ENCODE measurements around the gene SEMA4D. TPM values are rescaled to one million over a fixed set of nuclear protein-coding genes. Genes with fewer than 3 reads are reported as not detected.

The SEMA4D gene
- total and polyA plus RNA-seq, 4 donors = 1.4 to 26.2 (median 13.5) TPM

DNA sequence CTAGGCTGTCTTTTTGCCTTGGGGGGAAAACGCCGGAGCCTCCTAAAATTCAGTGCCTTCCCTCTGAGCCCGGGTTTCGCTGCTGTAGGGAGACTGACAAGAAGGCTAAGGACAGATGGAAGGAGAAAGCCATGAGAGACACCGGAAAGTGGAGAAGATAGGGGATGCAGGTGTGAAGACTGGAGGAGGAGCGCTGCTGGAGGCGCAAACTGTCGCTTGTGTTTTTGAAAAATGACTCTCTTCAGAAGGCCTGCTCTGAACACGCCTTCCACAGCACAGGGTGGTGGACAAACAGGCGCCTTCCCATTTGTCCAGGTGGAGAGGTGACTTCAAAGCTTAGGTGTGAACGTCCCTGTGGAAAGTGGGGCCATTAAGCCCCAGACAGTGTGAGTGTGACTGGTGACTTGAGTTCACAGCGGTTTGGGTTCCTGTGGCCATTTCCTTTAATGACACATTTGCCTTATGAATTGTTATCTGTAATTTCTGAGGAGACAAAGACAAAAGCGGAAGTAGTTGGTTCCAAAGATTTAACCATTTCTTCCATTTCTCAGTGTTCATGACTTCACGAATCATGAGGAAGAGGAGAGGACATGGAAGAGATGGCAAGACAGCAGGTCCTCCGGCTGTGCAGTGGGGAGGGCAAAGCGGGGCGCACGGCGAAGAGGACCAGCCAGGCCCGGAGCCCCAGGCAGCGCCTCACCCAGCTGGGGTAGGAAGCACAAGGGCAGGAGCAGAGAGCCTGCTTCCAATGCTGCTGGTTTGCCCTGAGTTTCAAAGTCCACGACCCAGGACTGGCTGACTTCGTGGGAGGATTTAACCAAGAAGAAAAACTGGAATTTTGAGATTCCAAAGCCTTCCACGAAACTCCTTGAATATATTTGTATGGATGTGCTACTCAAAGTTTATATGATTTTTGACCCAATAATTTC is 27.8 kb upstream of the SEMA4D start:
- DNase-seq (no peak), ATAC-seq (ENCODE audit: low FRiP score) (no peak)
- no peak overlapping the region for H3K4me3 ChIP-seq (ENCODE audit: low read length in 2 of 2)
- WGBS, 2 donors = 53 to 63% methylated on average over 24 of the region's 24 CpGs
- H3K27ac ChIP-seq (ENCODE audit: low read depth in 1 of 2, low read length in 2 of 2) = no peak overlapping the region
- intact Hi-C loops (cut with DNase I) = no loop called here
- H3K36me3 ChIP-seq (ENCODE audit: control insufficient read depth in 1 of 2, insufficient read depth in 2 of 2, low read length in 1 of 2) = no peaks in the 10 kb centered on the region
- H3K9me3 ChIP-seq (ENCODE audit: control insufficient read depth, low read length) = peaks cover 2% of the 10 kb centered on the region
- no peaks in the 10 kb centered on the region for H3K27me3 ChIP-seq (ENCODE audit: control insufficient read depth in 1 of 2, insufficient read depth in 2 of 2, low read length in 1 of 2)
- no peaks in the 10 kb centered on the region for H3K4me1 ChIP-seq (ENCODE audit: control insufficient read depth in 1 of 2, insufficient read depth in 2 of 2, low read length in 2 of 2)

DNA sequence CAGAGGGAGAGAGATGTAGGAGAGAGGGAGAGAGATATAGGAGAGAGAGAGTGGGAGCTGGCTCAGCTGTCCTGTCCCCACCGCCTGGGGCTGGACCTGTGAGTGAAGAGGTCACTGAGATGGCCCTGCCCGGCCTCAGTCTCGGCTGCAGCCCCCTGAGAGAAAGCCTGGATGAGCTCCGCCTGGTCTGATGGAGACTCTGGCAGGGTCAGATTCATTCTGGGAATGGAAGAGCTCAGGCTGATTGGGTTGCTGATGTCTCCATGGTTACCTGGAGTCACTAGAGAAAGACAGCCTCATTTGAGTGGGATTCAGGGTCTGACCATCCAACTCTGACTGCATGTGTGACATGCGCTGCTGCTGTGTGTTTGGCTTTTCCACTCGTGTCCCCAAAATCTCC is 27.1 kb upstream of the SEMA4D start:
- no peaks in the 10 kb centered on the region for H3K27me3 ChIP-seq (ENCODE audit: control insufficient read depth in 1 of 2, insufficient read depth in 2 of 2, low read length in 1 of 2)
- WGBS, 2 donors = 48 to 59% methylated on average over 6 of the region's 6 CpGs
- DNase-seq (no peak), ATAC-seq (ENCODE audit: low FRiP score) (no peak)
- no peaks in the 10 kb centered on the region for H3K4me1 ChIP-seq (ENCODE audit: control insufficient read depth in 1 of 2, insufficient read depth in 2 of 2, low read length in 2 of 2)
- H3K4me3 ChIP-seq (ENCODE audit: low read length in 2 of 2) = no peak overlapping the region
- intact Hi-C loops (cut with DNase I) = no loop called here
- H3K9me3 ChIP-seq (ENCODE audit: control insufficient read depth, low read length) = peaks cover 2% of the 10 kb centered on the region
- H3K27ac ChIP-seq (ENCODE audit: low read depth in 1 of 2, low read length in 2 of 2) = no peak overlapping the region
- no peaks in the 10 kb centered on the region for H3K36me3 ChIP-seq (ENCODE audit: control insufficient read depth in 1 of 2, insufficient read depth in 2 of 2, low read length in 1 of 2)

DNA sequence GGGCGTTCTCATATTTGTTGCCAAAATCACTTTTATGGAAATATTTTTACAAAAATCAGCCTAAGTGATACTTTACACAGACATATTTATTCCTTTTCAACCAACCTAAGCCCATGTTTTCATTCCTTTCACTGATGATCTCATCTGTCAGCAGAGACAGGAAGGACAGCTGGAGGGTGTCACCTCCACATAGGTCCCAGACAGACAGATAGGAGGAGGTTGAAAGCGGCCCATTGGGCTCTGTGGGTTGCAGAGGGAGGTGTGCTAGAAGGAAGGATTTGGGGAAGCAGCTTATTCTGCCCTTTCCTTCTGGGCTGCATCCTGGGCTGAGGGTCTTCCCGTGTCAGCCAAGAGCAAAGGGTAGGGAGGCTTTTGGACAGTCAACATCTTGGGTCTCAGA is 26.0 kb upstream of the SEMA4D start:
- DNase-seq (no peak), ATAC-seq (ENCODE audit: low FRiP score) (no peak)
- Histone ChIP-seq H3K4me1 (ENCODE audit: control insufficient read depth in 1 of 2, insufficient read depth in 2 of 2, low read length in 2 of 2) (no peaks in the 10 kb centered on the region), H3K36me3 (ENCODE audit: control insufficient read depth in 1 of 2, insufficient read depth in 2 of 2, low read length in 1 of 2) (no peaks in the 10 kb centered on the region), H3K27ac (ENCODE audit: low read depth in 1 of 2, low read length in 2 of 2) (no peak overlapping the region), H3K4me3 (ENCODE audit: low read length in 2 of 2) (no peak overlapping the region), H3K27me3 (ENCODE audit: control insufficient read depth in 1 of 2, insufficient read depth in 2 of 2, low read length in 1 of 2) (no peaks in the 10 kb centered on the region), H3K9me3 (ENCODE audit: control insufficient read depth, low read length) (peaks cover 2% of the 10 kb centered on the region)
- WGBS, 2 donors = 70 to 78% methylated on average over 3 of the region's 3 CpGs
- intact Hi-C loops (cut with DNase I) = no loop called here

DNA sequence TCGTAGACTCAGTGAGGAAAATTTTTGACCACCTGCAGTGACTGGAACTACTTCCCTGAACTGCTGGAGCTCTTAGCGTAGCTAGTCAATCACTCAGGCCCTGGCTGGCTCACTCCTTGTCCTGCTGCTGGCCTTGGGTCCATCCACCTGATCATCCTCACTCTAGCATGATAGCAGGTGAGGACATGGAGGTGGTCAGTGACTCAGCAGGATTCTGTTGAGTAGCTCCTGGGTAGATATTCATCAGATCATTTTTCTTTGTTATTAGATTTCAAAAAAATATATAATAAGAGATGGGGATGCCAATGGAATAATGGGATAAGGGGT is 25.0 kb upstream of the SEMA4D start:
- 81 to 92% methylated on average over 2 of the region's 2 CpGs for WGBS, 2 donors
- Histone ChIP-seq H3K27me3 (ENCODE audit: control insufficient read depth in 1 of 2, insufficient read depth in 2 of 2, low read length in 1 of 2) (no peaks in the 10 kb centered on the region), H3K4me1 (ENCODE audit: control insufficient read depth in 1 of 2, insufficient read depth in 2 of 2, low read length in 2 of 2) (no peaks in the 10 kb centered on the region), H3K4me3 (ENCODE audit: low read length in 2 of 2) (no peak overlapping the region), H3K27ac (ENCODE audit: low read depth in 1 of 2, low read length in 2 of 2) (no peak overlapping the region), H3K9me3 (ENCODE audit: control insufficient read depth, low read length) (no peaks in the 10 kb centered on the region), H3K36me3 (ENCODE audit: control insufficient read depth in 1 of 2, insufficient read depth in 2 of 2, low read length in 1 of 2) (no peaks in the 10 kb centered on the region)
- ATAC-seq (ENCODE audit: low FRiP score) = no peak
- intact Hi-C loops (cut with DNase I) = no loop called here
- DNase-seq = no peak

DNA sequence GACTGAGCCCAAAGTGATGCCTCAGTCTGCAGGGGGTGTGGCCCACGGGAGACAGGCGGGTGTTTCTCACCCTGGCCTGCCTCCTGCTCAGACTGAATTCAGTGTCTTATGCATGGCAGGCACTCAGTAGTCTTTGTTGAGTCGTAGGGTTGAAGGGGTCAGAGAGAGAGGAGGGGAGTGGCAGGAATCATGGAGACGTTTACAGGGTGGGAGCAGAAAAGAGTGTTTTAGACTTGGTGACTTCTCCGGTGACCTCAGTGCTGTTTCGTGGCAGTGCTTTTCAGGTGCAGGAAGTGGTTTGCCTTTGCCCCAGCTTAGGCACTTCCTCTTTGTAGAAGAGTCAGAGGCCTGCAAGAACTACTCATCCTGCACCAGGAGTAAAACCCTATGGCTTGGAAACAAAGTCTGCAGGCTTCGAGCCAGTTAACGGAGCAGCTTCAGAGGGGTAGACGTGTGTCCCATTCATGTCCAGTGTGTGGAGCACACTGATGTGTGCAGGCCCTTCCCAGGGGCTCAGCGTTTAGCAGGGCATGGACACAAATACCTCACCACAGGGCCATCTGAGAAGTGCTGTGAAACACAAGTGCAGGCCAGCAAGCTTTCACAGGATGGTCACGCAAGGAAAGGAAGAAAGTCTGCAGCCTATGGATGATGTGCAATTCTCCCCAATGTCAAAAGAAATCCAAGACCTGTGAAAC is 24.5 kb upstream of the SEMA4D start:
- intact Hi-C loops (cut with DNase I) = no loop called here
- no peak for ATAC-seq (ENCODE audit: low FRiP score)
- no peak for DNase-seq
- no peaks in the 10 kb centered on the region for H3K9me3 ChIP-seq (ENCODE audit: control insufficient read depth, low read length)
- 66 to 78% methylated on average over 11 of the region's 11 CpGs for WGBS, 2 donors
- no peak overlapping the region for H3K4me3 ChIP-seq (ENCODE audit: low read length in 2 of 2)
- no peaks in the 10 kb centered on the region for H3K27me3 ChIP-seq (ENCODE audit: control insufficient read depth in 1 of 2, insufficient read depth in 2 of 2, low read length in 1 of 2)
- H3K4me1 ChIP-seq (ENCODE audit: control insufficient read depth in 1 of 2, insufficient read depth in 2 of 2, low read length in 2 of 2) = no peaks in the 10 kb centered on the region
- H3K27ac ChIP-seq (ENCODE audit: low read depth in 1 of 2, low read length in 2 of 2) = no peak overlapping the region
- H3K36me3 ChIP-seq (ENCODE audit: control insufficient read depth in 1 of 2, insufficient read depth in 2 of 2, low read length in 1 of 2) = no peaks in the 10 kb centered on the region

DNA sequence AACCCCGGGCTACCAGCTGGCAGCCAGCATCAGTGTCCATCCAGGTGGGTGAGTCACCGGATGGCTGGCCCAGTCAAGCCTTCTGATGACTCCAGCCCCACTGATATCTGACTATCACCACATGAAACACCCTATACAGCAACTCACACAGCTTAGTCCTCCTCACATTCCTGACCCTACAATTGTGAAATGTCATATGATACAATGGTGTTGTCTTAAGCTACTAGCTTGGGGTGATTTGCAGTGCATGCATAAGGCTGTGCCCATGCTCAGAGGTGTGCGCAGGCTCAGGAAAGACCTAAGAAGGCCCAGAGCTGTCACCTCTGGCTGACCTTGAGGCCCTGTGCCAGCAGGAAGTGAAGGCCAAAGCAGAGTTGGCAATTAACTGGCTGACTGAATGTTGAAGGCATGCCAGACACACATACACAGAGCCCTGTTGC is 21.5 kb upstream of the SEMA4D start:
- no peak for ATAC-seq (ENCODE audit: low FRiP score)

DNA sequence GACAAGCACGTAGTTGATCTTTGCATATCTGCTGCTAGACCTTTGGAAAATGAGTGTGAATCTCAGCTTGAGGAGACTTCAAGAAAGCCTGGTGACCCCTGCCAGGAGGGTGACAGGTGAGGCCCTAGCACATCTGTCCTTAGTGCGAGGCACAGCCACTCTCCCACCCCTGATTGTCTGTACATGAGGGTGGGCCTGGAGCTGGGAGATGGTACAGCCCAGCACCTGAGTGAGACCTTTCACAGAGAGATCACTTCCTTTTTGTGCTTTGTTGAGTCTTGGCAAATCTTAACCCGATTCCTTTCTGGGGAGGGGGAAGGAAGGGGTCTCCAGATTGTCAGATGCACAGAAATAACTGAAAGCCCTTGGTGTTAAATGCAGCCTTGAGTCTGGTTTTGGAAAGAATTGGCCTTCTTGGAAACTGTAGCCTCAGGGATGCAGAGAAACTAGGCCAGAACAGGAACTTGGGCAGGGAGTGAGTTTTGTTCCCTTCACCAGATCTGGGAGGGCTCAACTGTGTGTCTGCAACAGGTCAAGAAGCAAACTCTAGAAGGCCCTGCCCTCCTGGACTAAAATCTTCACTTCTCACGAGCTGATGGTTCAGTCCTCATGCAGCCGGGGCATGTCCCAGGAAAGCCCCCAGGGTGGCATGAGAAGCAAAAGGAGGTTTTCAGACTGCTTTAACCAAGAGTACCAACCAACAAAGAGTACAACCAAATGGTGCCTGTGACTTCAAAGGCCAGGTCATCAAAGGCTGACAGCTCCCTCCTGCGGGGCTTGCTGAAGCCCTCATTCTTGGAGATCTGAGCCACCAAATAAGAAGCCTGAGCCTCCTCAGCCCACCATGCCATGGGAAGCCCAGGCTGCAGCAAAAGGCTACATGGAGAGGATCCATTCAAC is 20.8 kb upstream of the SEMA4D start:
- intact Hi-C loops (cut with DNase I) = no loop called here
- ATAC-seq (ENCODE audit: low FRiP score) (no peak), DNase-seq (no peak)
- WGBS, 2 donors = 89 to 91% methylated on average over 6 of the region's 6 CpGs
- Histone ChIP-seq H3K9me3 (ENCODE audit: control insufficient read depth, low read length) (no peaks in the 10 kb centered on the region), H3K27ac (ENCODE audit: low read depth in 1 of 2, low read length in 2 of 2) (no peak overlapping the region), H3K4me1 (ENCODE audit: control insufficient read depth in 1 of 2, insufficient read depth in 2 of 2, low read length in 2 of 2) (no peaks in the 10 kb centered on the region), H3K27me3 (ENCODE audit: control insufficient read depth in 1 of 2, insufficient read depth in 2 of 2, low read length in 1 of 2) (no peaks in the 10 kb centered on the region), H3K4me3 (ENCODE audit: low read length in 2 of 2) (no peak overlapping the region), H3K36me3 (ENCODE audit: control insufficient read depth in 1 of 2, insufficient read depth in 2 of 2, low read length in 1 of 2) (no peaks in the 10 kb centered on the region)

More for the DNA sequence above, 21.5 kb upstream of the SEMA4D start:
- DNase-seq = no peak
- H3K27ac ChIP-seq (ENCODE audit: low read depth in 1 of 2, low read length in 2 of 2) = no peak overlapping the region
- no peak overlapping the region for H3K4me3 ChIP-seq (ENCODE audit: low read length in 2 of 2)
- 88% methylated on average over 3 of the region's 3 CpGs for WGBS, 2 donors
- intact Hi-C loops (cut with DNase I) = no loop called here
- H3K4me1 ChIP-seq (ENCODE audit: control insufficient read depth in 1 of 2, insufficient read depth in 2 of 2, low read length in 2 of 2) = no peaks in the 10 kb centered on the region
- no peaks in the 10 kb centered on the region for H3K9me3 ChIP-seq (ENCODE audit: control insufficient read depth, low read length)
- no peaks in the 10 kb centered on the region for H3K36me3 ChIP-seq (ENCODE audit: control insufficient read depth in 1 of 2, insufficient read depth in 2 of 2, low read length in 1 of 2)
- no peaks in the 10 kb centered on the region for H3K27me3 ChIP-seq (ENCODE audit: control insufficient read depth in 1 of 2, insufficient read depth in 2 of 2, low read length in 1 of 2)

DNA sequence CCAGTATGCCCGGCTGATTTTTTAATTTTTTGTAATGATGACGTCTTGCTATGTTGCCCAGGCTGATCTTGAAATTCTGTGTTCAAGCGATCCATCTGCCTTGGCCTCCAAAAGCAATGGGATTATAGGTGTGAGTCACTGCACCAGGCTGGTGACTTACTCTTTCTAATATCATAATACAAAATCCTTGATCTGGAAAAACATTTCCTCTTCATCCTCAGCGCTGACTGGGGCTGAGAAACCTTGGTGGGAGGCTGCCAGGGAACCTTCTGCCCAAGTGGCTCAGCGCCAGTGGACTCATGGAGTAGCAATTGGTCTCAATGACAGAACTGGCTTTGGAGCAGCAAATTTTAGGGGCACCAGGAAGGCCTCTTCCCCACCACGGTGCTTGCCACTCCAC is 17.5 kb upstream of the SEMA4D start:
- no peak overlapping the region for H3K27ac ChIP-seq (ENCODE audit: low read depth in 1 of 2, low read length in 2 of 2)
- WGBS, 2 donors = 82% methylated on average over 6 of the region's 6 CpGs
- no peaks in the 10 kb centered on the region for H3K9me3 ChIP-seq (ENCODE audit: control insufficient read depth, low read length)
- ATAC-seq (ENCODE audit: low FRiP score) = no peak
- no peak for DNase-seq
- intact Hi-C loops (cut with DNase I) = no loop called here
- H3K4me3 ChIP-seq (ENCODE audit: low read length in 2 of 2) = no peak overlapping the region
- H3K36me3 ChIP-seq (ENCODE audit: control insufficient read depth in 1 of 2, insufficient read depth in 2 of 2, low read length in 1 of 2) = no peaks in the 10 kb centered on the region
- no peaks in the 10 kb centered on the region for H3K4me1 ChIP-seq (ENCODE audit: control insufficient read depth in 1 of 2, insufficient read depth in 2 of 2, low read length in 2 of 2)
- no peaks in the 10 kb centered on the region for H3K27me3 ChIP-seq (ENCODE audit: control insufficient read depth in 1 of 2, insufficient read depth in 2 of 2, low read length in 1 of 2)

Measured in aorta (tissue), 5 donors.